PC-9 (cell line): ENCODE results near the gene MATCAP1. TPM values are rescaled to one million over a fixed set of nuclear protein-coding genes. Genes with fewer than 3 reads are reported as not detected.

ENCODE experiments used
- BruUV-seq: library from RNA; stranded (reverse); fragments of 400-500 nt; replicated peaks from 2 replicates; lab custom pipeline; 2021; lab: Mats Ljungman, UMichigan
- CTCF ChIA-PET: fragments of 300-600 bp; sonication (Branson Sonifier 250); formaldehyde crosslinking; loops from one replicate; lab custom pipeline; 2022; ENCODE audit warnings: antibody characterized with exemption; lab: Charles Lee
- POLR2A ChIA-PET: fragments of 300-600 bp; sonication (Branson Sonifier 250); formaldehyde crosslinking; loops from one replicate; lab custom pipeline; 2022; ENCODE audit warnings: antibody characterized with exemption; ENCODE audit not compliant: unreplicated experiment; lab: Charles Lee
- DNase-seq, 2 experiments: peaks; one replicate each; pipeline versions ENCODE4 v3.0.0 to v3.0.0-alpha.2; 2015 to 2022; ENCODE audit warnings: mixed read lengths in 1 of 2
- H2AFZ ChIP-seq: fragments of 200-600 bp; sonication (generic); 2 replicates; pipeline ENCODE4 v1.8.1; 2017; ENCODE audit warnings: antibody characterized with exemption
- H3F3A ChIP-seq: fragments of 200-600 bp; sonication (generic); 2 replicates; pipeline ENCODE4 v1.8.1; 2017; ENCODE audit warnings: antibody characterized with exemption, mild to moderate bottlenecking, low read depth; ENCODE audit not compliant: insufficient read depth
- H3K27ac ChIP-seq: fragments of 200-600 bp; sonication (generic); 2 replicates; pipeline ENCODE4 v1.6.1; 2016; ENCODE audit warnings: mixed run types
- H3K27me3 ChIP-seq: fragments of 200-600 bp; sonication (generic); 2 replicates; pipeline ENCODE4 v1.6.1; 2016; ENCODE audit warnings: low read depth, mixed run types; ENCODE audit not compliant: insufficient read depth
- H3K36me3 ChIP-seq: fragments of 200-600 bp; sonication (generic); 2 replicates; pipeline ENCODE4 v1.6.1; 2016; ENCODE audit warnings: low read depth, mixed run types
- H3K4me1 ChIP-seq: fragments of 200-600 bp; sonication (generic); replicated peaks from 2 replicates; pipeline ENCODE4 v1.6.1; 2016; ENCODE audit warnings: mixed run types; ENCODE audit not compliant: insufficient read depth
- H3K4me2 ChIP-seq: fragments of 200-600 bp; sonication (generic); 2 replicates; pipeline ENCODE4 v1.6.1; 2017; ENCODE audit warnings: mixed run types
- H3K4me3 ChIP-seq: fragments of 200-600 bp; sonication (generic); 2 replicates; pipeline ENCODE4 v1.6.1; 2016; ENCODE audit warnings: mixed run types
- H3K79me2 ChIP-seq: fragments of 200-600 bp; sonication (generic); 2 replicates; pipeline ENCODE4 v1.6.1; 2017; ENCODE audit warnings: low read depth, mixed run types
- H3K9me2 ChIP-seq: fragments of 200-600 bp; sonication (generic); 2 replicates; pipeline ENCODE4 v1.8.1; 2017; ENCODE audit warnings: mild to moderate bottlenecking; ENCODE audit not compliant: insufficient read depth
- H3K9me3 ChIP-seq: fragments of 200-600 bp; sonication (generic); 2 replicates; pipeline ENCODE4 v1.8.1; 2016; ENCODE audit warnings: low read depth; ENCODE audit not compliant: insufficient read depth
- H4K20me1 ChIP-seq: fragments of 200-600 bp; sonication (generic); 2 replicates; pipeline ENCODE4 v1.8.1; 2017; ENCODE audit not compliant: insufficient read depth
- CTCF ChIP-seq: fragments of 200-600 bp; sonication (generic); conservative IDR thresholded peaks from 2 replicates; pipeline ENCODE4 v1.6.1; 2017; ENCODE audit warnings: mixed run types, antibody characterized with exemption, mild to moderate bottlenecking, moderate library complexity
- EZH2 ChIP-seq: fragments of 200-600 bp; sonication (generic); IDR thresholded peaks from 2 replicates; pipeline ENCODE4 v1.8.0; 2017; ENCODE audit warnings: antibody characterized with exemption, low read depth
- intact Hi-C: fragments of 100-400 bp; cut with micrococcal nuclease; formaldehyde crosslinking; loops from one replicate; pipeline ENCODE4 v1.10.0; 2022; ENCODE audit not compliant: unreplicated experiment
- total RNA-seq: library from RNA; stranded (reverse); gene quantifications from 2 replicates; pipeline ENCODE4 v1.2.3, GENCODE V29; 2021

MATCAP1 gene
- total RNA-seq, 1 experiment from 2014 or later: 24.6 TPM

GRCh38 chr16:67190448-67191399 lies 7.0 kb upstream of the MATCAP1 start:
- Histone ChIP-seq H3K4me3 (0 out of 2 replicates have a peak overlapping the region, but pooled peaks have one; percentile 92), H3K4me1 (peaks cover 33% of the 10 kb centered on the region), H2AFZ (no peak overlapping the region), H3K9me3 (no peaks in the 10 kb centered on the region), H3K36me3 (peaks cover 15% of the 10 kb centered on the region; the same call in 1 of the 2 replicates), H3K79me2 (peaks cover 36% of the 10 kb centered on the region), H4K20me1 (peaks cover 9% of the 10 kb centered on the region), H3K4me2 (peak overlapping the region; percentile 96; the same call in 1 of the 2 replicates), H3K9me2 (no peaks in the 10 kb centered on the region), H3K27me3 (no peaks in the 10 kb centered on the region), H3K27ac (no peak overlapping the region), H3F3A (peaks cover 29% of the 10 kb centered on the region)
- BruUV-seq: no TSS peak
- DNase-seq: no peak
- ChIA-PET CTCF (no interaction called here), POLR2A (no interaction called here)
- TF ChIP-seq EZH2 (no peak), CTCF (no peak)
- intact Hi-C loops: loop anchor here (10.0 kb wide), 2 partner anchors 204 to 274 kb away; partner anchors contain the start of gene TPPP3

GRCh38 chr16:67190041-67190440 lies 6.3 kb upstream of the MATCAP1 start, which contains the start of gene EXOC3L1:
Gene EXOC3L1 (minus strand): TSS chr16:67190136. CDS start chr16:67189676, 460 bp downstream.
- BruUV-seq: no TSS peak

More at GRCh38 chr16:67190041-67190440, 6.3 kb upstream of the MATCAP1 start, which contains the start of gene EXOC3L1:
- TF ChIP-seq EZH2 (no peak), CTCF (no peak)
- DNase-seq: no peak
- ChIA-PET POLR2A (interaction anchor here (0.5 kb wide), 1 partner anchor 18 kb away, joined by 3 read pairs; no protein-coding TSS in a partner anchor), CTCF (no interaction called here)
- H3K4me1 ChIP-seq: peaks cover 40% of the 10 kb centered on the region
- H3K4me3 ChIP-seq: no peak within 1 kb of the TSS
- 0 out of 2 replicates have a peak, but pooled peaks cover 10% of the 10 kb centered on the region for H3K36me3 ChIP-seq
- intact Hi-C loops: loop anchor here (10.0 kb wide), 2 partner anchors 205 to 275 kb away; partner anchors contain the start of gene TPPP3
- H3K27ac ChIP-seq: no peak within 1 kb of the TSS
- peaks cover 9% of the 10 kb centered on the region for H4K20me1 ChIP-seq
- H3K9me2 ChIP-seq: no peaks in the 10 kb centered on the region
- peaks cover 28% of the 10 kb centered on the region for H3F3A ChIP-seq
- no peaks in the 10 kb centered on the region for H3K27me3 ChIP-seq
- H3K4me2 ChIP-seq: no peak within 1 kb of the TSS
- peaks cover 30% of the 10 kb centered on the region for H3K79me2 ChIP-seq
- H3K9me3 ChIP-seq: no peaks in the 10 kb centered on the region
- H2AFZ ChIP-seq: no peak within 1 kb of the TSS
